Keratinocyte (primary cell): Measurements from ENCODE around the gene DENND1A. TPM values are rescaled to one million over a fixed set of nuclear protein-coding genes. Genes with fewer than 3 reads are reported as not detected.

ENCODE experiments used
- DNase-seq: peaks from one replicate; pipeline ENCODE4 v3.0.0-alpha.2; 2011; ENCODE audit warnings: low read depth, missing footprints, low spot score
- FAIRE-seq: peaks from 2 replicates; lab custom pipeline; 2011; peaks lifted over from hg19 to GRCh38; lab: Jason Lieb, UNC
- H2AFZ ChIP-seq: 2 replicates; pipeline ENCODE4 v1.6.0; 2012; ENCODE audit warnings: low read length, control low read depth, inconsistent platforms; ENCODE audit not compliant: control insufficient read depth
- H3K27ac ChIP-seq: 2 replicates; pipeline ENCODE4 v1.5.1; 2011; ENCODE audit warnings: low read length; ENCODE audit not compliant: control insufficient read depth, insufficient read depth
- H3K27me3 ChIP-seq: 3 replicates; pipeline ENCODE4 v1.6.0; 2011; ENCODE audit warnings: low read length; ENCODE audit not compliant: control insufficient read depth, insufficient read depth; ENCODE audit errors: extremely low read depth
- H3K36me3 ChIP-seq, 2 experiments: 2 replicates in 1 of 2; 3 replicates in 1 of 2; pipeline ENCODE4 v1.5.1; 2011; ENCODE audit warnings: low read length in 2 of 2, mild to moderate bottlenecking in 1 of 2; ENCODE audit not compliant: control insufficient read depth in 2 of 2, insufficient read depth in 2 of 2; ENCODE audit errors: extremely low read depth in 1 of 2
- H3K4me1 ChIP-seq: 3 replicates; pipeline ENCODE4 v1.5.1; 2011; ENCODE audit warnings: low read length; ENCODE audit not compliant: control insufficient read depth, insufficient read depth; ENCODE audit errors: extremely low read depth
- H3K4me2 ChIP-seq: 3 replicates; pipeline ENCODE4 v1.6.0; 2011; ENCODE audit warnings: low read depth, low read length; ENCODE audit not compliant: control insufficient read depth, insufficient read depth; ENCODE audit errors: extremely low read depth
- H3K4me3 ChIP-seq, 3 experiments: fragments of 200-600 bp in 1 of 3; sonication (generic) in 1 of 3; 2 replicates in 2 of 3; 3 replicates in 1 of 3; pipeline ENCODE4 v1.5.1; 2011 to 2016; ENCODE audit warnings: low read length in 3 of 3, mild to moderate bottlenecking in 3 of 3, control low read depth in 2 of 3, inconsistent platforms in 1 of 3, low read depth in 1 of 3, mixed read lengths in 1 of 3, mixed run types in 1 of 3, moderate library complexity in 1 of 3; ENCODE audit not compliant: control insufficient read depth in 2 of 3, insufficient read depth in 2 of 3; ENCODE audit errors: extremely low read depth in 1 of 3
- H3K79me2 ChIP-seq: 2 replicates; pipeline ENCODE4 v1.6.0; 2012; ENCODE audit warnings: low read length; ENCODE audit not compliant: control insufficient read depth, insufficient read depth
- H3K9ac ChIP-seq: 3 replicates; pipeline ENCODE4 v1.6.0; 2011; ENCODE audit warnings: low read length; ENCODE audit not compliant: control insufficient read depth, insufficient read depth; ENCODE audit errors: extremely low read depth
- H3K9me1 ChIP-seq: 3 replicates; pipeline ENCODE4 v1.6.0; 2011; ENCODE audit warnings: low read length; ENCODE audit not compliant: control insufficient read depth, insufficient read depth; ENCODE audit errors: extremely low read depth
- H3K9me3 ChIP-seq: 2 replicates; pipeline ENCODE4 v1.5.1; 2012; ENCODE audit warnings: low read depth, low read length; ENCODE audit not compliant: control insufficient read depth
- H4K20me1 ChIP-seq: 3 replicates; pipeline ENCODE4 v1.6.0; 2011; ENCODE audit warnings: low read length; ENCODE audit not compliant: control insufficient read depth, insufficient read depth; ENCODE audit errors: extremely low read depth
- CTCF ChIP-seq, 3 experiments: IDR thresholded peaks in 1 of 3; conservative IDR thresholded peaks in 1 of 3; optimal IDR thresholded peaks in 1 of 3; 2 replicates in 2 of 3; 3 replicates in 1 of 3; pipeline versions ENCODE3 to v1.5.1; 2011; ENCODE audit warnings: low read length in 3 of 3, mild to moderate bottlenecking in 3 of 3, moderate library complexity in 2 of 3, control low read depth in 1 of 3, inconsistent platforms in 1 of 3; ENCODE audit not compliant: insufficient read depth in 2 of 3; ENCODE audit errors: extremely low read depth in 1 of 3
- EZH2 ChIP-seq: IDR thresholded peaks from one replicate; pipeline ENCODE4 v1.6.1; 2012; ENCODE audit warnings: inconsistent platforms, mild to moderate bottlenecking, low read length, moderate library complexity
- dilution Hi-C: fragments of 300-500 bp; cut with MboI; formaldehyde crosslinking; loops from one replicate; pipeline ENCODE4 v1.7.0; 2020; ENCODE audit warnings: low sequenced_read_pairs; ENCODE audit not compliant: extremely low pct_ligation_motif_present
- polyA plus RNA-seq, 5 experiments: library from polyadenylated mRNA; depleted of rRNA in 3 of 5; stranded (reverse) in 3 of 5; stranded (forward) in 1 of 5; unstranded in 1 of 5; fragments of >200 nt; gene quantifications; 1 replicate in 1 of 5; 2 replicates in 3 of 5; 3 replicates in 1 of 5; pipeline versions ENCODE4 v1.2.1 to v1.2.3, GENCODE V29; 2011 to 2012; ENCODE audit warnings: missing spikeins in 2 of 5, low read depth in 1 of 5, low replicate concordance in 1 of 5

Gene DENND1A
- polyA plus RNA-seq, 1 donor (not counting 4 experiments of a cell fraction or from before 2014, with no cell fraction given): 13.0 TPM

- TF ChIP-seq CTCF (optimal IDR thresholded peaks at IDR 0.05 in 1 of 3, IDR thresholded peaks at IDR 0.05 in 1 of 3, conservative IDR thresholded peaks at IDR 0.05 in 1 of 3; ENCODE audit: extremely low read depth in 1 of 3, insufficient read depth in 2 of 3, low read length in 3 of 3) (no peak), EZH2 (no peak)
- no peak for FAIRE-seq
- DNase-seq: no peak
- dilution Hi-C loops: no loop called here
- Histone ChIP-seq H3K27ac (no peak overlapping the region), H3K9ac (no peak overlapping the region), H3K36me3 (no peaks in the 10 kb centered on the region), H3K9me1 (no peaks in the 10 kb centered on the region), H2AFZ (no peak overlapping the region), H3K9me3 (no peaks in the 10 kb centered on the region), H3K4me1 (no peaks in the 10 kb centered on the region), H3K27me3 (peaks cover 7% of the 10 kb centered on the region), H3K79me2 (no peaks in the 10 kb centered on the region), H3K4me3 (no peak overlapping the region), H3K4me2 (no peak overlapping the region), H4K20me1 (no peaks in the 10 kb centered on the region)
These were observed 13.7 kb upstream of the DENND1A start for GRCh38 chr9:123943671-123944070.

- Histone ChIP-seq H3K27me3 (peaks cover 7% of the 10 kb centered on the region), H4K20me1 (no peaks in the 10 kb centered on the region), H2AFZ (no peak overlapping the region), H3K9ac (no peak overlapping the region), H3K36me3 (no peaks in the 10 kb centered on the region), H3K4me1 (no peaks in the 10 kb centered on the region), H3K9me1 (no peaks in the 10 kb centered on the region), H3K4me3 (no peak overlapping the region), H3K27ac (no peak overlapping the region), H3K9me3 (no peaks in the 10 kb centered on the region), H3K79me2 (no peaks in the 10 kb centered on the region), H3K4me2 (no peak overlapping the region)
- no peak for FAIRE-seq
- dilution Hi-C loops: no loop called here
- no peak for DNase-seq
- TF ChIP-seq CTCF (optimal IDR thresholded peaks at IDR 0.05 in 1 of 3, IDR thresholded peaks at IDR 0.05 in 1 of 3, conservative IDR thresholded peaks at IDR 0.05 in 1 of 3; ENCODE audit: extremely low read depth in 1 of 3, insufficient read depth in 2 of 3, low read length in 3 of 3): no peak
These were observed 12.6 kb upstream of the DENND1A start for GRCh38 chr9:123942542-123942941.
